Nephron (organoid): Measurements from ENCODE around the gene PPP1CB.

ENCODE experiments used
- H3K27ac Mint-ChIP-seq, 3 experiments: 2 replicates each; pipeline ENCODE4 v1.8.0; 2020; ENCODE audit warnings: mixed read lengths in 3 of 3, mild to moderate bottlenecking in 2 of 3, moderate library complexity in 1 of 3
- H3K27me3 Mint-ChIP-seq: 2 replicates; pipeline ENCODE4 v1.8.0; 2021; ENCODE audit warnings: low read depth, mild to moderate bottlenecking, moderate library complexity, mixed read lengths
- H3K36me3 Mint-ChIP-seq: 2 replicates; pipeline ENCODE4 v1.8.0; 2020; ENCODE audit warnings: low read depth, mixed read lengths
- H3K4me1 Mint-ChIP-seq: 2 replicates; pipeline ENCODE4 v1.8.0; 2020; ENCODE audit warnings: mixed read lengths
- H3K4me3 Mint-ChIP-seq, 3 experiments: 2 replicates each; pipeline ENCODE4 v1.8.0; 2020; ENCODE audit warnings: mild to moderate bottlenecking in 3 of 3, mixed read lengths in 3 of 3, moderate library complexity in 2 of 3
- H3K9me3 Mint-ChIP-seq: 2 replicates; pipeline ENCODE4 v1.8.0; 2020; ENCODE audit warnings: mixed read lengths
- TF ChIP-seq, protein P1 (sequence below), 3 experiments: fragments of 200-600 bp; sonication (generic); IDR thresholded peaks; one replicate each; pipeline ENCODE4 v1.5.0; 2021; ENCODE audit warnings: antibody characterized with exemption in 3 of 3; ENCODE audit not compliant: unreplicated experiment in 3 of 3

PPP1CB gene

DNA sequence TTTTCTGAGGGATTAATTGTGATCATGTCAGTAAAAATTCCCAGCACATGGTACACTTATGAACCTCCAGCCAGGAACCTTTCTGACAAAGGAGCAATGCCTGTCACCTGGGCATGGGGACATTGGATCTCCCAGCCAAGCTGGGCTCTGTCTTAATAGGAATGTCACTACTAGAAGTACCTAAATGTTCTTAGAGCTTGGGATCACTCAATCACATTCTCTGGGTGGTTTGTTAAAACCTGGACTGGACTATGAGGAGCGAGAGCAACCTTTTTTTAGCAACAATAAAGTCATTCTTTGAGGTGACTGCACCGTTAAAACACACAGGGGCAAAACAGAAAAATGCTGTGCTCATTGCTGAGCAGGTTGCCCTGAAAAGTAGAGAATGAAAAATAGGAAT is 6.4 kb upstream of the PPP1CB start:
- Mint-ChIP-seq H3K4me3 (no peak overlapping the region), H3K36me3 (peaks cover 8% of the 10 kb centered on the region), H3K27ac (no peak overlapping the region)

GRCh38 chr2:28745876-28746275 is 5.8 kb upstream of the PPP1CB start:
- peak overlapping the region in 2 of 3 experiments; percentile 49 to 64 for H3K27ac Mint-ChIP-seq
- peaks cover 37% of the 10 kb centered on the region for H3K4me1 Mint-ChIP-seq
- peaks cover 6% of the 10 kb centered on the region for H3K36me3 Mint-ChIP-seq
- TF ChIP-seq, protein P1, sequence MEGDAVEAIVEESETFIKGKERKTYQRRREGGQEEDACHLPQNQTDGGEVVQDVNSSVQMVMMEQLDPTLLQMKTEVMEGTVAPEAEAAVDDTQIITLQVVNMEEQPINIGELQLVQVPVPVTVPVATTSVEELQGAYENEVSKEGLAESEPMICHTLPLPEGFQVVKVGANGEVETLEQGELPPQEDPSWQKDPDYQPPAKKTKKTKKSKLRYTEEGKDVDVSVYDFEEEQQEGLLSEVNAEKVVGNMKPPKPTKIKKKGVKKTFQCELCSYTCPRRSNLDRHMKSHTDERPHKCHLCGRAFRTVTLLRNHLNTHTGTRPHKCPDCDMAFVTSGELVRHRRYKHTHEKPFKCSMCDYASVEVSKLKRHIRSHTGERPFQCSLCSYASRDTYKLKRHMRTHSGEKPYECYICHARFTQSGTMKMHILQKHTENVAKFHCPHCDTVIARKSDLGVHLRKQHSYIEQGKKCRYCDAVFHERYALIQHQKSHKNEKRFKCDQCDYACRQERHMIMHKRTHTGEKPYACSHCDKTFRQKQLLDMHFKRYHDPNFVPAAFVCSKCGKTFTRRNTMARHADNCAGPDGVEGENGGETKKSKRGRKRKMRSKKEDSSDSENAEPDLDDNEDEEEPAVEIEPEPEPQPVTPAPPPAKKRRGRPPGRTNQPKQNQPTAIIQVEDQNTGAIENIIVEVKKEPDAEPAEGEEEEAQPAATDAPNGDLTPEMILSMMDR (IDR thresholded peaks at IDR 0.05; ENCODE audit: unreplicated experiment in 3 of 3) = no peak
- H3K4me3 Mint-ChIP-seq = no peak overlapping the region
- no peaks in the 10 kb centered on the region for H3K27me3 Mint-ChIP-seq
- H3K9me3 Mint-ChIP-seq = peaks cover 4% of the 10 kb centered on the region

More for the DNA sequence above, 6.4 kb upstream of the PPP1CB start:
- H3K4me1 Mint-ChIP-seq = peaks cover 30% of the 10 kb centered on the region
- TF ChIP-seq, protein P1 (IDR thresholded peaks at IDR 0.05; ENCODE audit: unreplicated experiment in 3 of 3) = no peak
- H3K9me3 Mint-ChIP-seq = peaks cover 8% of the 10 kb centered on the region
- H3K27me3 Mint-ChIP-seq = no peaks in the 10 kb centered on the region

DNA sequence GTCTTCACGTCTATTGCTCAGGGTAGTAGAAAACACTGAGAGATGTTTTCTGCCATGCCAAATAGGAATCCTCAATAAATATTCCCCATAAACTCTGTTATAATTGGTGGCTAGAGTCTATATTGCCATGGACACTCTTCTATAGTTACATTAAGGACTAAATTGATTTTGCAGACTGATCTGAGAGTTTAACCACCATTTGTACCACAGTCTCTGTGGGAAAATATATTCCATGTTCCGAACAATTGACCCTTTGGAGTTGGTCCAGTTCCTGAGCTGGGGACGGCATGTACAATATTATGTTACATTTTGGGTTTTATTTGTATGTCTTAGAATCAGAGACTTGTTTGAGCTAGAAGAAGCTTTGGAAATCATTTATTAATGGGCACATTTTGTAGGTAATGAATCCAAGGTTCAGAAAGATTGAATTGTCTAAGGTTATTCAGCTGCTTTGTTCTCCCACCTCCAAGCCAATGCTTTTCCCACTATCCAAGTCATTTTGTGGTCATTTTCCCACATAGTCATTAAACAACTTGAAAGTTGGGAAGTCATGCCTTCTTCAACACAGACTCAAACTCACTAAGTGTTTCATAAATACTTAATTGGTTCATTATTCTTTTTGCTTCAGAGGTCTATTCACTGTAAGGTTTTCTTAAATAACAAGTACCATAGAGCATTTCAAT is 5.1 kb upstream of the PPP1CB start:
- TF ChIP-seq, protein P1 (IDR thresholded peaks at IDR 0.05; ENCODE audit: unreplicated experiment in 3 of 3) = no peak
- Mint-ChIP-seq H3K27ac (peak overlapping the region in 2 of 3 experiments; percentile 49 to 64), H3K9me3 (no peaks in the 10 kb centered on the region), H3K4me1 (peaks cover 41% of the 10 kb centered on the region), H3K4me3 (no peak overlapping the region), H3K36me3 (peaks cover 6% of the 10 kb centered on the region), H3K27me3 (no peaks in the 10 kb centered on the region)

- Mint-ChIP-seq H3K4me1 (peaks cover 41% of the 10 kb centered on the region), H3K27me3 (no peaks in the 10 kb centered on the region), H3K27ac (peak overlapping the region; percentile 35 to 99 (median 37)), H3K4me3 (peak overlapping the region in 1 of 3 experiments; percentile 24), H3K9me3 (no peaks in the 10 kb centered on the region), H3K36me3 (peaks cover 6% of the 10 kb centered on the region)
- TF ChIP-seq, protein P1 (IDR thresholded peaks at IDR 0.05; ENCODE audit: unreplicated experiment in 3 of 3) = no peak
These were observed 3.9 kb upstream of the PPP1CB start for GRCh38 chr2:28747714-28748113.

GRCh38 chr2:28748176-28748575 is 3.5 kb upstream of the PPP1CB start:
- no peaks in the 10 kb centered on the region for H3K9me3 Mint-ChIP-seq
- peaks cover 41% of the 10 kb centered on the region for H3K4me1 Mint-ChIP-seq
- H3K27ac Mint-ChIP-seq = peak overlapping the region; percentile 35 to 99 (median 37)
- TF ChIP-seq, protein P1 (IDR thresholded peaks at IDR 0.05; ENCODE audit: unreplicated experiment in 3 of 3) = no peak
- H3K4me3 Mint-ChIP-seq = peak overlapping the region in 1 of 3 experiments; percentile 24
- peaks cover 4% of the 10 kb centered on the region for H3K36me3 Mint-ChIP-seq
- no peaks in the 10 kb centered on the region for H3K27me3 Mint-ChIP-seq

DNA sequence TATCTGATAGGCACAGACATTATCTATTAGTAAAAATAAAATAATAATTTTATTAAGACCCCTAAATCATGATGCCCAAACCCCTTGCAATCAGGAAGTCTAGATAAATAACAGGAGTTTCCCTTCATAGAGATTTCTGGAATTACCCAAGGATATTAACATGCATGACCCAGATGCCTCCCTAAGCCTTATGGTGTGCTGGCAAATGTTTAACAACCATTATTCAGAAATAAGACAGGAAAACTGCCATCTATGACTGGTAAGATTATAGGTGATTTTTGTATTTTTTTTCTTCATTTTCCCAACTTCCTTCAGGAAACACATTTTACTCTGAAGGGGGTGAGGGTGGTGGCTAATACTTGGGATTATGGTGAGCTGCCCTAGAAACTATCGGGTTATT is 2.7 kb upstream of the PPP1CB start:
- TF ChIP-seq, protein P1 (IDR thresholded peaks at IDR 0.05; ENCODE audit: unreplicated experiment in 3 of 3) = no peak
- Mint-ChIP-seq H3K4me3 (no peak overlapping the region), H3K27ac (peak overlapping the region; percentile 98 to 100 (median 99)), H3K36me3 (no peaks in the 10 kb centered on the region), H3K27me3 (no peaks in the 10 kb centered on the region), H3K4me1 (peaks cover 41% of the 10 kb centered on the region), H3K9me3 (no peaks in the 10 kb centered on the region)
